HT1080 (cell line): ENCODE data around the gene FAM216B. TPM values are rescaled to one million over a fixed set of nuclear protein-coding genes. Genes with fewer than 3 reads are reported as not detected.
"Not testable (repeated sequence)": the region's sequence is repeated elsewhere in the genome, so short reads cannot be mapped to it uniquely, and the experiment has no call there.

Source experiments
- DNase-seq: peaks from one replicate; pipeline ENCODE4 v3.0.0-alpha.2; 2015; ENCODE audit warnings: low read depth
- polyA plus RNA-seq, 2 experiments: library from polyadenylated mRNA; depleted of rRNA; stranded (reverse); fragments of >200 nt; gene quantifications; 2 replicates each; pipeline ENCODE4 v1.2.3, GENCODE V29; 2015
- total RNA-seq: library from RNA; depleted of rRNA; stranded (reverse); fragments of >200 nt; shearing (Covaris generic); gene quantifications from 2 replicates; pipeline ENCODE4 v1.2.3, GENCODE V29; 2014; rRNA removed

The FAM216B gene
- total RNA-seq: not detected in 2 replicates
- polyA plus RNA-seq (2015; cell fraction: cytosol; rRNA removed): not detected in 2 replicates
- polyA plus RNA-seq (2015; cell fraction: nucleus; rRNA removed): not detected in 2 replicates

GRCh38 chr13:42781352-42781751, at the start of gene FAM216B:
Gene FAM216B (plus strand): TSS chr13:42781584. CDS start chr13:42784068, 2,484 bp downstream.
- no peak for DNase-seq

- no peak for DNase-seq
Observed at GRCh38 chr13:42732073-42732472, 49.3 kb upstream of the FAM216B start.

GRCh38 chr13:42733046-42733445, 48.3 kb upstream of the FAM216B start:
- no peak for DNase-seq

- no peak for DNase-seq
Observed at GRCh38 chr13:42735010-42735409, 46.4 kb upstream of the FAM216B start.

- no peak for DNase-seq
Observed at GRCh38 chr13:42740753-42741152, 40.6 kb upstream of the FAM216B start.

- DNase-seq: no peak
Observed at GRCh38 chr13:42741914-42742313, 39.5 kb upstream of the FAM216B start.

- DNase-seq: no peak
Observed at GRCh38 chr13:42745655-42746054, 35.7 kb upstream of the FAM216B start.

GRCh38 chr13:42746866-42747265, 34.5 kb upstream of the FAM216B start:
- DNase-seq: peak; percentile 42

- peak; percentile 89 for DNase-seq
Observed at GRCh38 chr13:42747399-42747873, 33.9 kb upstream of the FAM216B start.

GRCh38 chr13:42750794-42751193, 30.6 kb upstream of the FAM216B start:
- DNase-seq: no peak

- DNase-seq: no peak
Observed at GRCh38 chr13:42751693-42752092, 29.7 kb upstream of the FAM216B start.

GRCh38 chr13:42752731-42753130, 28.7 kb upstream of the FAM216B start:
- DNase-seq: no peak

GRCh38 chr13:42753697-42754096, 27.7 kb upstream of the FAM216B start:
- DNase-seq: no peak

GRCh38 chr13:42754801-42755510, 26.4 kb upstream of the FAM216B start:
- DNase-seq: no peak

- no peak for DNase-seq
Observed at GRCh38 chr13:42757678-42758420, 23.5 kb upstream of the FAM216B start.

- DNase-seq: no peak
Observed at GRCh38 chr13:42758515-42758914, 22.9 kb upstream of the FAM216B start.

- DNase-seq: no peak
Observed at GRCh38 chr13:42760951-42761350, 20.4 kb upstream of the FAM216B start.

GRCh38 chr13:42762251-42762650, 19.1 kb upstream of the FAM216B start:
- no peak for DNase-seq

- DNase-seq: peak; percentile 87
Observed at GRCh38 chr13:42762917-42763316, 18.5 kb upstream of the FAM216B start.

GRCh38 chr13:42766016-42766415, 15.4 kb upstream of the FAM216B start:
- DNase-seq: no peak

- DNase-seq: peak; percentile 18
Observed at GRCh38 chr13:42769650-42770049, 11.7 kb upstream of the FAM216B start.

GRCh38 chr13:42776558-42776957, 4.8 kb upstream of the FAM216B start:
- not testable (repeated sequence) for DNase-seq
